ENCODE results near the gene PXDN.

PXDN gene

DNA sequence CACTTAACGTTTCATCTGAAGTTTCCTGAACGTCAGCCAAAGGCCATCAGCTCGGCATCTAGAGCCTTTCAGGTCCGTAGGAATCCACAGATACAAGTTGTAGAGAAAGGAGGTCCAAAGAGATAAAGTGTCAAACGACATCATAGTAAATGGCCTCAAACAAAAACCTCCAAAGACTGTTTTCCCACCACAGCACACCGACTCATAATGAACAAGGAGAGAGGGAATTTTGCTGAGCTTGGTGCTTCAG, 150.3 kb downstream of the PXDN start:
- H3K4me3 ChIP-seq (ENCODE audit: low read depth, low read length), result no peak overlapping the region
- TF ChIP-seq POLR2A (IDR thresholded peaks at IDR 0.05; ENCODE audit: extremely low read depth, insufficient read length), result no peak
- TF ChIP-seq, protein P1, sequence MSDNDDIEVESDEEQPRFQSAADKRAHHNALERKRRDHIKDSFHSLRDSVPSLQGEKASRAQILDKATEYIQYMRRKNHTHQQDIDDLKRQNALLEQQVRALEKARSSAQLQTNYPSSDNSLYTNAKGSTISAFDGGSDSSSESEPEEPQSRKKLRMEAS (IDR thresholded peaks at IDR 0.05; ENCODE audit: low read depth, low read length), result no peak
- TF ChIP-seq, protein P2, sequence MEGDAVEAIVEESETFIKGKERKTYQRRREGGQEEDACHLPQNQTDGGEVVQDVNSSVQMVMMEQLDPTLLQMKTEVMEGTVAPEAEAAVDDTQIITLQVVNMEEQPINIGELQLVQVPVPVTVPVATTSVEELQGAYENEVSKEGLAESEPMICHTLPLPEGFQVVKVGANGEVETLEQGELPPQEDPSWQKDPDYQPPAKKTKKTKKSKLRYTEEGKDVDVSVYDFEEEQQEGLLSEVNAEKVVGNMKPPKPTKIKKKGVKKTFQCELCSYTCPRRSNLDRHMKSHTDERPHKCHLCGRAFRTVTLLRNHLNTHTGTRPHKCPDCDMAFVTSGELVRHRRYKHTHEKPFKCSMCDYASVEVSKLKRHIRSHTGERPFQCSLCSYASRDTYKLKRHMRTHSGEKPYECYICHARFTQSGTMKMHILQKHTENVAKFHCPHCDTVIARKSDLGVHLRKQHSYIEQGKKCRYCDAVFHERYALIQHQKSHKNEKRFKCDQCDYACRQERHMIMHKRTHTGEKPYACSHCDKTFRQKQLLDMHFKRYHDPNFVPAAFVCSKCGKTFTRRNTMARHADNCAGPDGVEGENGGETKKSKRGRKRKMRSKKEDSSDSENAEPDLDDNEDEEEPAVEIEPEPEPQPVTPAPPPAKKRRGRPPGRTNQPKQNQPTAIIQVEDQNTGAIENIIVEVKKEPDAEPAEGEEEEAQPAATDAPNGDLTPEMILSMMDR (IDR thresholded peaks at IDR 0.05; ENCODE audit: low read depth, low read length), result no peak
- TF ChIP-seq MYC (IDR thresholded peaks at IDR 0.05; ENCODE audit: low read depth, low read length), result no peak
- DNase-seq (ENCODE audit: low read depth), result no peak

DNA sequence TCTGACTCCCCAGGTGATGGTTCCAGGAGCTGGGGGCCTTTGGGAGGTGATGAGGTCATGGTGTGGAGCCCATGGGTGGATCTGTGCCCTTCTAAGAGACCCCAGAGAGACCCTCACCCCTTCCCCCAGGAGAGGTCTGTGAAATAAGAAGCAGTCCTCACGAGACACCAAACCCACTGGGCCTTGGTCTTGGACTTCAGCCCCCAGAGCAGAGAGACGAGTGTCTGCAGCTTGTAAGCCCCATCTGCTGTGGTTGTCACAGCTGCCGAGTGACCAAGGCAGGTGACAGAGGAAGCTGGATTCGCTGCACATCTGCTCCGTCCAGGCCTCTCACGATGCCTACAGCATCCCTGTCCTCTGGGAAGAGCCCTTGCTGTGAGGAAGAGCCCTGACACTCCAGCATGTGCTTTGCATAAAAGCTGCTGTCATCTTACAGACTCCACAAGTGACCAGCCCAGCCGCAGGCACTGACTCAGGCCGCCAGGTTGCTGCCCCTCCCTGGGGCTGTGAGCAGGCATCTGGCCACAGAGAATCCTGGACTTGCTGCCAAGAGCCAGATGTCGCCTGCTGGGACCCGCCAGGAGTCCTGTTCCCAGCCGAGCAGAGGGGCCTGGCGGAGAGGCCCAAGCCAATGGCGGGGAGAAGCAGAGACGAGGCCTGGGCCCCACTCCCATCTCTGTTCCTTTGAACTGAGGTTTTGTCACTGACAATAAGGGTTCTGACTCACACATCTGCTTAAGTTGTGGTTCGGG, 150.8 kb downstream of the PXDN start:
- TF ChIP-seq, protein P1 (IDR thresholded peaks at IDR 0.05; ENCODE audit: low read depth, low read length), result no peak
- no peak for TF ChIP-seq POLR2A (IDR thresholded peaks at IDR 0.05; ENCODE audit: extremely low read depth, insufficient read length)
- TF ChIP-seq, protein P2 (IDR thresholded peaks at IDR 0.05; ENCODE audit: low read depth, low read length), result no peak
- TF ChIP-seq MYC (IDR thresholded peaks at IDR 0.05; ENCODE audit: low read depth, low read length), result no peak
- no peak for DNase-seq (ENCODE audit: low read depth)
- no peak overlapping the region for H3K4me3 ChIP-seq (ENCODE audit: low read depth, low read length)

DNA sequence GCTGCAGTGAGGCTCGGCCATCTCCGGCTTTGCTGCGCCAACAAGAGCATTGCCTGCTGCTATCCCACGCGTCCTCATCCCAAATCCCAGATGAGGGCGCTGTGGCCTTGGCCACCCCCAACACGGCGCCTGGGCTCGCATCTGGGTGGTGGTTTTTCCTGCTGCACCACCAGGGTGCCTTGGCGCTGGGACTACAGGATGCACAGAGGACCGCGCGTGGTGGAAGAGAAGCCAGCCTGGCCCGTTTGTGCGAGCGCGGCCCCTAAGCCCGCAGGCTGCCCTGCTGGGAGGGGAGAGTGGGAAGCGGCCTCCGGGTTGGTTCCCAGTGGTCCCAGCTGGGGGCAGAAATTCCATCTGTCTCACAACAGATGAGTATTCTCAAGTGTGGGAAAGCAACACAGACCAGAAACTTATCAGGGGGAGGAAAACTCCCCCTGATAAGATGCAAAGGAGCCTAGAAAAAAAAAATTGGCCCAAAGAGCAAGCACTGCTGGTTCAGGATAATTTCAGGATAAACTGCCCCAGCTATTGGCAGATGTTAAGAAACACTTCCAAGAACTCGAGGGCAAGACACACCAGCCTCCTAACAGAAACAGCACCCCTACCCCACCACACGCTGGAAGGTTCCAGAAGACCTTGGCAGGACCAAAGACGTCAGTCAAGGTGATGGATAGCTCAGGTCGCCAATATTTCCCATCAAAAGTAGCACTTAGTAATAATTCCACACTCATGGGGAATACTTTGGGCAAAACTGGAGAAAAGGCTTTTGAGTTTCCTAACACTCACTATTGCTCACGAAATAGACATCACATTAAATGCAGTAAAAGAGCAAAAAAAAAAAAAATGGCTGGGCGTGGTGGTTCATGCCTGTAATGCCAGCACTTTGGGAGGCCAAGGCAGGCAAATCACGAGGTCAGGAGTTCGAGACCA, 152.1 kb downstream of the PXDN start:
- TF ChIP-seq, protein P2 (IDR thresholded peaks at IDR 0.05; ENCODE audit: low read depth, low read length), result peak; percentile 4
- TF ChIP-seq, protein P1 (IDR thresholded peaks at IDR 0.05; ENCODE audit: low read depth, low read length), result no peak
- peak; percentile 25 for DNase-seq (ENCODE audit: low read depth)
- H3K4me3 ChIP-seq (ENCODE audit: low read depth, low read length), result no peak overlapping the region

DNA sequence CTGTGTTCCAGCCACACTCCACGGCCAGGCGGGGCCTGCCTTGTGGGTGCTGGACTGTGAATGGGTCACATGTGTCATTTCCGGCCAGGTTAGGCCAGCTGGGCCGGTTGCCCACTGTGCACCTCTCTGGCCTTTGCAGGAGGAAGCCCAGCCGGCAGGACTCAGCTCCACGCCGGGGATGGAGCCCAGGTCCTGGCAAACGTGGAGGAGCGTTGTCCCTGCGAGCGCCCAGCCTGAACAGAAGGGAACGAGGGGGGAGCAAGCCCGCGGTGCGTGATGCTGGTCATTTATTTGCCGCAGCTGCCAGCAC, 152.9 kb downstream of the PXDN start:
- no peak overlapping the region for H3K4me3 ChIP-seq (ENCODE audit: low read depth, low read length)
- no peak for DNase-seq (ENCODE audit: low read depth)
- TF ChIP-seq, protein P1 (IDR thresholded peaks at IDR 0.05; ENCODE audit: low read depth, low read length), result no peak
- TF ChIP-seq MYC (IDR thresholded peaks at IDR 0.05; ENCODE audit: low read depth, low read length) (no peak), POLR2A (IDR thresholded peaks at IDR 0.05; ENCODE audit: extremely low read depth, insufficient read length) (no peak)
- TF ChIP-seq, protein P2 (IDR thresholded peaks at IDR 0.05; ENCODE audit: low read depth, low read length), result no peak

DNA sequence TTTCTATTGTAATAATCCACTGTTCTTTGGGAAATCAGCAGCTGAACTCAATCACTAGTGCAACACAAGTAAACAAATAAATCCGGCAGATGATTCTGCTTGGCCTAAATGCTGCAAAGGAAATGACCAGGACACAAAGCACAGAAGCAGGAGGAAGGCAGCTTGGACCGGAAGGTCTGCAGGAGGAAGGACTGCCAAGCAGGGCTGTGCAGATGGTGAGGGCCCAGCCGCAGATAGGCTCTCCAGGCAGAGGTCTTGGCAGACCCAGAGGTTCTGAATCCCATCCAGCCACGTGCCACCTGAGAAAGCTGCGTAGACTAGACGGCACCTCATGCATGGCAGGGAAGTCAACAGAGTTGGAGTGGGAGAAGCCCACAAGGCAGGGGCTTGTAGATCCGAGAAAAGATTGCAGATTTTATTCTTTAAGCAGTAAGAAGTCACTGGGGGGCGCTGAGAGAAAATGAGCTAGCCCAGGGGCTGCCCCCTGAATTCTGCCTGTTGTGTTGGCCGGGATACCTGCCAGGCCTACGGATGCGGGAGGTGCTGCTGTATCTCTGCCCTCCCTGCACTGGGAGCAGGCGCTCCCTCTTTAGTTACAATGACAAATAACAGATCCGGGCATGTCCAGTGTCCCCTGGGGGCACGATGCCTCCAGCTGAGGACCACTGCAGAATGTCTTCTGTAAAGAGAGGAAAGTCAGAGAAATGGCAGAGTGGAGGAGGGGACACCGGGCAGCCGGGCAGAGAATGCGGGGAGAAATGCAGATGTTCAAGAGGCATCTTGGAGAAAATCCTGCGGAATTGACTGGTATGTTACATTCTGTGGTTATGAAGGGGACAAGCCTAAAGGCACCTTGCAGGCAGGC, 153.5 kb downstream of the PXDN start:
- no peak for DNase-seq (ENCODE audit: low read depth)
- no peak overlapping the region for H3K4me3 ChIP-seq (ENCODE audit: low read depth, low read length)
- TF ChIP-seq POLR2A (IDR thresholded peaks at IDR 0.05; ENCODE audit: extremely low read depth, insufficient read length) (no peak), MYC (IDR thresholded peaks at IDR 0.05; ENCODE audit: low read depth, low read length) (no peak)
- TF ChIP-seq, protein P1 (IDR thresholded peaks at IDR 0.05; ENCODE audit: low read depth, low read length), result no peak
- TF ChIP-seq, protein P2 (IDR thresholded peaks at IDR 0.05; ENCODE audit: low read depth, low read length), result no peak
